HG03045 (cell line): ENCODE measurements around the gene CABP7.
"Not testable (repeated sequence)": the region's sequence is repeated elsewhere in the genome, so short reads cannot be mapped to it uniquely, and the experiment has no call there.

Experiments used
- ATAC-seq: cut with Tn5 transposase; IDR thresholded peaks from one replicate; pipeline ENCODE4 v1.9.1; 2021; ENCODE audit warnings: mild to moderate bottlenecking, moderate library complexity; ENCODE audit not compliant: unreplicated experiment

CABP7 gene

DNA sequence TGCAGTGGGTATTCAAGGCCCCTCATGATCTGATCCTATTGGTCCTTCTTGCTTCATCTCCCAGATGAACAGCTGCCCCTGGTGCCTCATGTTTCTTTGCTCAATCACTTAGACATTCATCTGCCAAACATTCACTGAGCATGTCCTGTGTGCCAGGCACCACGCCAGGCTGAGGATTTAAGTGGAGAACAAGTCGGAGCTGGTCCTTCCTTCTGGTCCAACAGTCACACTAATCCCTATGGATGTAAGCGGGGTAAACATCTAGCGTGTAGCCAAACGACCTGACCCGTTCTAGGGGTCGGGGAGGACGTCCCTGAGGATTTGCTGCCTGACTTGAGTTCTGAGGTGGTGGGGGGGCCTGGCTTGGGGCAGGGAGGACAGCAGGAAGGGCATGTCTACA lies 25.1 kb downstream of the CABP7 start:
- ATAC-seq, result no peak

DNA sequence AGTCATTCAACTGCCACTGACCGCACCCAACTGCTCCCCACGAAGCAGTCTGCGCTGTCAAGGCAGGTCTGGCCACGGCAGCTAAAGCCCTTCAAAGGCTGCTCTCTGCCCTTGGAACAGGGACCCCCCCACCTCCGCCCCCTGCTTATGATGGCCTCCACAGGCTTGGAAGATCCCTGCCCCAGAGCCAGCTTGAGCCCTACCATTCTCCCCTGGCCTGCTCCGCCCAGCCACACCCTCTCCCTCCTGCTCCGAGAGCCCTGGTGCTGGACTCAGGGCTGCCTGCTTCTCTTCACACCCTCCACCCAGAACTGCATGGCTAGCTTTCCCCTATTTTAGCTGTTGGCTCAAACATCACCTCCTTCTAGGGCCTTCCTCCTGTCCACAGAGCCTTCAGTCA lies 28.0 kb downstream of the CABP7 start:
- ATAC-seq, result no peak

DNA sequence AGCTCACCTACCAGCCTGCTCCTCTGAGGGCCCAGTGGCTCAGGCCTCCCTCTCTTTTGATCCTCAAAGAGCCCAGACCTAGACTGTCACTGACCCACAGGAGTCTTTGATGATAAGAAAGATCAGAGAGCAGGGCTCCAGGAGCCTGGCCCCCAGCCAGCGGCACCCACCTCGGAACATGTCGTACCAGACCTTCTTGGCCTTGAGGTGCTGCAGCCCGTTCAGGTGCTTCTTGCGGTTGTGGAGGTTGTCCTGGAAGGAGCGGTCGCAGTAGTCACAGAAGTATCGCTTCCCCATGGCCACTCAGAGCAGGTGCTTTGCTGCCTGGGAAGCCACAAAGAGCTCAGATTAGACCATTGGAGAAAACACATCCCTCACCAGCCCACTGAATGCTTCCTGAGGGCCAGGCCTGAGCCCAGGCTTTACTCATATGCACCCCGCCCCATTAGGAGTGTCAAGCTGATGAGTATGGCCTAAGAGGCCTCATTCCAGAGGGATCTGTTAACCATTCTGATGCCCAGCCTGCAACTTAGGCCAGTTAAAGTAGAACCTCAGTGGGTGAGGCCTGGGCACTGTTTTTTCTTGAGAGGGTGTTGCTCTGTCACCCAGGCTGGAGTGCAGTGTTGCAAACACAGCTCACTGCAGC lies 28.6 kb downstream of the CABP7 start:
- ATAC-seq, result no peak

DNA sequence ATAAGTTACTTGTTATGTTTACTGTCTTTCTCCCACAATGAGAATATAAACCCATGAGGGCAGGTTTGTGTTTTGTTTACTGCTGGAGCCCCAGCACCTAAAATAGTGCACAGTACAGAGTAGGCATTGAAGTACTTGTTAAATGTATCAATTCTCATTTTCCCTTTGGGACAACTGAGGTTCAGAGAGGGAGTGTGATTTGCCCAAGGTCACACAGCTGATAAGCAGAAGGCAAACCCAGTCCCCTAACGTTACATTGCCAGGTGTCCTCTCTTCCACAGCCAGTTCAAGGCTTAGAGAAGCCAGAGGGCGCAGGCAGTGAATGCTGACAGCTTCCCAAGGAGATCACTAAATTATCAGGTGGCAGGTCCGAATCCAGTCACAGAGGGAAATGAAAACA lies 30.2 kb downstream of the CABP7 start:
- no peak for ATAC-seq

DNA sequence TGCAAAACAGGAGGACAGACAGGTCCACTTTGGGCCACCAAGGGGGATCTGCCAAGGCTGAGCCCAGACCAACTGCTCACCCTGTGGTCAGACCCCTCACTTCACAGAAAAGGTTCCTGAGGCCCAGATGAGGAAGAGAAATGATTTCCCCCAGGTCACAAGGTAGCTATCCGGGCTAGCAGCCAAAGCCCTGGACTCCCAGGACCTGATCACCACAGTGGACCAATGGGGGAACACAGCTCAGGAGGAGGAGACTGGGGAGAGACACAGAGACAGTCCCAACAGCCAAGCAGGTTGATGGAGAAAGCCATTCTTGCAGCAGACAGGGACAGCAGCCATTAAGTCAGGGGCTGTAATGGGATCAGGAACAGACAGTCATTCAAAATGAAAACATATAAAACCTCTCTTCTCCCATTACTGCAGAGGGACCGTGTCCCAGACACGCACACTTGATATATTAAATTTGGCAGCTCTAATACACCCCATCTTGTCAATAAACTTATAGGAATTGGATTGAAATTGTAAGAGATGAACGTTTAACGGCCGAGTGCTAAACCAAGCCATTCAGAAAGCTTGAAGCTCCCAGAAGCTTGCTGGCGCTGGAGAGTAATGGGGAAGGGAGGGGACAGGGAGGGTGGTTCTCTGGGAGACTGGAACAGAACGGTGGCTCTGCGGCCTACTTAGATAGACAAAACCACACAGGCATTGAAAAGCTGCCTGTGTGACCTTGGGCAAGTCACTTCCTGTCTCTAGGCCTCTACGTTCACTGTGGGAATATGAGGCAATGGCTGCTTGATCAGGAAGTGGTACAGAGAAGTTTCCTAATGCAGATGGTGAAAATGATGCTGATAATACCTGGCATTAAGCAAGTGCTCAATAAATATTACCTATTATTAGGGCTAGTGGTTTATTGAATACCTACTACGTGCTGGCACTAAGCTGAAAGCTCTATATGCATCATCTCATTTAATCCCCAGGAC lies 31.0 kb downstream of the CABP7 start:
- ATAC-seq, result no peak

DNA sequence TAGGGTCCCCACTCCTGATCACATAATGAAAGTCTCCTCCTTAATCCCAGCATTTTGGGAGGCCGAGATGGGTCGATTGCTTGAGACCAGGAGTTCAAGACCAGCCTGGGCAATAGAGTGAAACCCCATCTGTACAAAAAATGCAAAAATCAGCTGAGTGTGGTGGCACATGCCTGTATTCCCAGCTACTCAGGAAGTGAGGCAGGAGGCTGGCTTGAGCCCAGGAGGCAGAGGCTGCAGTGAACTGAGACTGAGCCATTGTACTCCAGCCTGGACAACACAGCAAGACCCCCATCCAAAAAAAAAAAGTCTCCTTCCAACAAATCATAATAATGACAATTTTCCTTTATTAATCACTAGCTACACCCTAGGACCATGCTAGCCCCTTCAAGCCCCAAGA lies 31.9 kb downstream of the CABP7 start:
- ATAC-seq, result no peak

DNA sequence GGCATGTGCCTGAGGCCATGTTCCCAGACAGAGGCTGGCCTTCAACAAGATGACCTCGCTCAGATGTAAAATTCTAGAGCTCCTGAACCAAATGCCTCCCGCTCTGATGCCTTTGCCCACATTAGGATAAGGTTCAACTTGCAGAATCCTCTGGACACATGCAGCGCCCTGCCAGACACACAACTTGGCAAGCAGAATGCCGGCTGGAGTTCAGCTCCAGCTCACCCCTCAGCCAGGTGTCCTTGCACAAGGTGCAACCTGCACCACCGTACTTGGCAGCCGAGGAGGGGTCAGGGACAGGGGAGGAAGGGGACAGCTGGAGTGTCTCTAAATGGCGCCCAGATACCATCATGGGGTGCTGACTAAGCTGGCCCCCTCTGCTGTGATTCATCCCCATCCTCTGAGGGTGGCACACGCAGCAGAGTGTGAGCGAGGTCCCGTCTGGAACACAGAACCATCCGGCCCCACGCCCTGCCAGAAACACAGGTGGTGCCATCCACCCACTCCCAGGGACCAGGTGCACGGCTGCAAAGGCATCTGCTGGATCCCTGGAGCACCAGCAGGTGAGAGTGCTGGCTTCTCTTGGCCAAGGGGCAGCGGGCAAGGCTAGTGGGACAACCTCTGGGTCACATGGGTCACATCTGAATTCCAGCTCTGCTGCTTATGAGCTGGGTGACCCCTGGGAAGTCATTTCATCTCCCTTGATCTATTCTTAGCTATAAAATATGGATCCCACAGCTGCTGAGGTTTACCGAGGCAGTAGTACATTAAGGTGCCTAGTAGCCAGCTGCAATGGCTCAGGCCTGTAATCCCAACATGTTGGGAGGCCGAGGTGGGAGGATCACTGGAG lies 34.2 kb downstream of the CABP7 start:
- ATAC-seq, result no peak

DNA sequence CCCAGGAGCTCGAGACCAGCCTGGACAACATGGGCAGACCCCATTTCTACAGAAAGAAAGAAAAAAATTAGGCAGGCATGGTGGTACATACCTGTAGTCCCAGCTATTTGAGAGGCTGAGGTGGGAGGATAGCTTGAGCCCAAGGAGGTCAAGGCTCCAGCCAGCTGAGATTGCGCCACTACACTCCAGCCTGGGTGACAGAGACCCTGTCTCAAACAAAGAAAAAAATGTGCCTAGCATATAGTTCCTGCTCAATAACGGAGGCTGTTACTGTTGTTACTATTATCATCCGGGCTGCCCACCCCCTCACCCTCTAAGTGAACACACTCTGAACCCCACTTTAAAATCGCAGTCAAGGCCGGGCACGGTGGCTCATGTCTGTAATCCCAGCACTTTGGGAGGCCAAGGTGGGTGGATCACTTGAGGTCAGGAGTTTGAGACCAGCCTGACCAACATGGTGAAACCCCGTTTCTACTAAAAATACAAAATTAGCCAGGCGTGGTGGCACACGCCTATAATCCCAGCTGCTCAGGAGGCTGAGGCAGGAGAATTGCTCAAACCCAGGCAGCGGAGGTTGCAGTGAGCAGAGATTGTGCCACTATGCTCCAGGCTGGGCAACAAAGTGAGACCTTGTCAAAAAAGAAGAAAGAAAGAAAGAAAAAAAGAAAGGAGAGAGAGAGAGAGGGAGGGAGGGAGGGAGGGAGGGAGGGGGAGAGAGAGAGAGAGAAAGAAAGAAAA lies 35.0 kb downstream of the CABP7 start:
- ATAC-seq, result not testable (repeated sequence)

DNA sequence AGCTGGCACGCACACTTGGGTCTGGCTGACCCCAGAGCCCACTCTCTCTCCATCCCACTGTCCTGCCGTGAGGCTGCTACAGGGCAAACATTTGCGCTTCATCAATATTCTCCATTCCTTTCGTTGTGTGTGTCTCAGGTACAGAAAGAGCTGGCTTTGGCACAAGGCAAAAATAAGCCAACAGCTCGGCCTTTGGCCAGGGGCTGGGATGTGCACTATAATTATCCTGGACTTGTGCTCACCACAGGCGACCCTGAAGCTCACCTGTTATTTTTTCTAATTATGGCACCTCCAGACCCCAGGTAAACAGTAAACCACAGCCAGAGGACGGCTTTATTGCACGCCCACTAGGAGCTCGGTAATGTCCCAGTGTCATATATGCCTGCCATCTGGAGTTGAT lies 36.1 kb downstream of the CABP7 start:
- no peak for ATAC-seq

DNA sequence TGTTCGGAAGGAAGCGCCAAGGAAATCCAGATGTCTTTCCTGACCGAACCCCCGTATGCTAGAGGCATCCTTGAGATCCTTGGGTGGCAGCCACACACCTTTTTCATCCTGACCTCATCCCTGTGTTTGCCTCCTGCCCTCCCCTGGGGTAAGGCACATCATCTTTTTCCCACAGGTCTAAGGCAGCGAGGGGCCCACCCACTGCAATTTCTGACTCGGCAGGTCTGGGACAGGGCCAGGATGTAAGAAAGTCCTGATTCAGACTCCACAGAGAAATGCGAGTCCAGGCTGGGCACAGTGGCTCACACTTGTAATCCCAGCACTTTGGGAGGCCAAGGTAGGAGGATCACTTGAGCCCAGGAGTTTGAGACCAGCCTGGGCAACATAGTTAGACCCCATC lies 36.5 kb downstream of the CABP7 start:
- ATAC-seq, result no peak

DNA sequence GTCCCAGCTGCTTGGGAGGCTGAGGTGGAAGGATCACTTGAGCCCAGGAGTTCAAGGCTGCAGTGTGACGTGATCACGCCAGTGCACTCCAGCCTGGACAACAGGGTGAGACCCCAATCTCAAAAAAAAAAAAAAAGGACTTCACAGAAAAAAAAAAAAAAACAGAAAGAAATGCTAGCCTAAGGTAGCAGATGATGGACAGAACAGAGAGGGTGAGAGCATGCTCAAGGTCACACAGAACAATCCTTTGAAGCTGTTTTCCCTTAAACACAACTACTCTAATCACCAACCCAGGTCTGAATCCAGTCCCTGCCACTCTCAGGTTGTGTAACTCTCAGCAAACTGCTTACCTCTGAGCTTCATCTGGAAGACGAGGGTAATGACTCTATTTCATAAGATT lies 37.3 kb downstream of the CABP7 start:
- ATAC-seq, result no peak

DNA sequence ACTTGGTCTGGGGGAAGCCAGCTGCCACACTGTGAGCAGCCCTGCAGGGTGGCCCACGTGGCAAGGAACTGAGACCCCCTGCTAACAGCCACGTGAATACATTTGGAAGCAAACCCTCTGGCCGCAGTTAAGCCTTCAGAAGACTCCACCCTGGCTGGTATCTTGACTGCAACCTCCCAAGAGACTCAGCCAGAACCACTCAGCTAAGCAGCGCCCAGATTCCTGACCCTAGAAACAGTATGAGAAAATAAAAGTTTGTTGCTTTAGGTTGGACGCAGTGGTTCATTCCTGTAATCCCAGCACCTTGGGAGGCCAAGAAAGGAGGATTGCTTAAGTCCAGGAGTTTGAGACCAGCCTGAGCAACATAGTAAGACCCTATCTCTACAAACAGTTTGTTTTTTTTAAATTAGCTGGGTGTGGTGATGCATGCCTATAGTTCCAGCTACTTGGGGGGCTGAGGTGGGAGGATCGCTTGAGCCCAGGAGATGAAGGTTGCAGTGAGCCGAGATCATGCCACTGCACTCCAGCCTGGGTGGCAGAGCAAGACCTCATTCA lies 38.3 kb downstream of the CABP7 start:
- ATAC-seq, result no peak

DNA sequence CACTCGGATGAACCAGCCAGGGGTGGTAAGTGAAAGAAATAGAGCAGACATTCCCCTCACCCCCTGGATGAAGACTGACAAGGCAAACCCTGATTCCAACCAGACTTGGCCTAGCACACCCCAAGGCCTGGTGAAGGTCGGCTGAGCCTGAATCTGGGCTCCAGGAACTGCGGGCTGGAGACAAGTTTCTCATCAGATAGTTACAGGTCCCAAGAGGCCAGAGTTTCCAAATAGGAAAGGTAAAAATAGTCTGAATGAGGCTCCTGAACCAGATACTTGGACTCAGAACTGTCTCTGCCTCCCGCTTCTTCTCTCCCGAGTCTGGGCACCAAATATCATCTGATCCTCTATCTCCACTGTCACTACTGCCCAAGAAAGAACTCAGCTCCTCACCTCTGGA lies 39.2 kb downstream of the CABP7 start:
- no peak for ATAC-seq

DNA sequence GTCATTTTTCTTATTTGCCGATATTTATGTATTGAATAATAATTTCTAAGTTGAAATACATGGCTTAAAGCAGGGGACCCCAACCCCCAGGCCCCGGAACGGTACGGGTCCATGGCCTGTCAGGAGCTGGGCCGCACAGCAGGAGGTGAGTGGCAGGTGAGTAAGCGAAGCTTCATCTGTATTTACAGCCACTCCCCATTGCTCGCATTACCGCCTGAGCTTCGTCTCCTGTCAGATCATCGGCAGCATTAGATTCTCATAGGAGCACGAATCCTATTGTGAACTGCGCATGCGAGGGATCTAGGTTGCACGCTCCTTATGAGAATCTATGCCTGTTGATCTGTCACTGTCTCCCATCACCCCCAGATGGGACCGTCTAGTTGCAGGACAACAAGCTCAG lies 42.5 kb downstream of the CABP7 start:
- ATAC-seq, result no peak

DNA sequence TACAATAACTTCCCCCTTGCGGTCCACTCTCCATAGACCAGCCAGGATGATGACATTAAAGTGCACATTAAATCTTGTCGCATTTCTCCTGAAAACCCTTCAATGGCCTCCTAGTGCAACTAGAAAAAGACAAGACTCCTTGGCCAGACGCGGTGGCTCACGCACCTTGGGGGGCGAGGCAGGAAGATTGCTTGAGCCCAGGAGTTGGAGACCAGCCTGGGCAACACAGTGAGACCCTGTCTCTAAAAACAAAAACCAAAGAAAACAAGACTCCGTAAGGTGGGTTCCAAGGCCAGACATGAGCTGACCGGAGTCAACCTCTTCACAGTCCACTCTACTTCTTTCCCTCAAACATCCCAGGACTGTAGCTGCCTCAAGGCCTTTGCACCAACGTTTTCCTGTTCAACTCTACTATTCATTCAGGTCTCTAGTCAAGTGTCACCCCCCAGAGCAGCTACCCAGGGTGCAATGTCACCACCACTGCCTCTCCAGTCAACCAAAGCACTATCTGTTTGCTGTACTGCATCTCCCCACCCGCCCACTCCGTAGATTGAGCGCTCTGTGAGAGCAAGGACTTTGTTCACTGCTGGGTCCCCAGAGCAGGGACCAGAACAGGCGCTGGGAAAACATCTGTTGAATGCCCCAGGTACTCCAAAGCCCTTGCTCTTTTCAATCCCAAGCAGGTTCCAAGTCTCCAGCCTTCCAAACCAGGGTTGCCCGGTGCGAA lies 46.3 kb downstream of the CABP7 start:
- ATAC-seq, result peak; percentile 15

DNA sequence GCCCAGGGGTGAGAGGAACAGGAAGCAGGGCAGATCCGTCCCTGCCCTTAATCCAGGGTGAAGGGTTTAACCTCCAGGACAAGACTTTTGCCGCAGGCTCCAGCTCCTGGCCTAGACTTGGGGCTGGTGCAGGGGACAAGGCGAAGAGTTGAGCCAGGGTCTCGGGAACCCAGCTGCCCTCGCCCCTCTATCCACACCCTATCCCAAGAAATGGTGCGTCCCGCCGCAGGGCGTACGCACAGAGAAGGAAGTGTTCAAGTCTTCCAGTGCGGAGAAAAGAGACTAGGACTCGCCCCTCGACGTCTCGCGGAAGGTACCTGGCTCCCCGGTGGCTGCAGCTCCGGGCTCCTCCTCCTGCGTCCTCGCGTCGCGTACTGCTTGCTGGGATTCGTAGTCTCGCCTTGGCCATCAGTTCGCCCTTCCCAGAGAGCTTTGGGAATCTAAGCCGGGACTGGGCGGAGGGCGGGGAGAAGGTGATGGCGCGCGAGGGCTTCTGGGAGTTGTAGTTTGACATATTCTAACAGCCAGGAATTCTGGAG lies 46.9 kb downstream of the CABP7 start, which contains the start of gene ZMAT5:
ZMAT5 (minus strand) TSS at position 376 of the 539 bp plus-strand sequence. CDS start 18,463 bp downstream, outside the sequence.
- ATAC-seq, result peak; percentile 89

DNA sequence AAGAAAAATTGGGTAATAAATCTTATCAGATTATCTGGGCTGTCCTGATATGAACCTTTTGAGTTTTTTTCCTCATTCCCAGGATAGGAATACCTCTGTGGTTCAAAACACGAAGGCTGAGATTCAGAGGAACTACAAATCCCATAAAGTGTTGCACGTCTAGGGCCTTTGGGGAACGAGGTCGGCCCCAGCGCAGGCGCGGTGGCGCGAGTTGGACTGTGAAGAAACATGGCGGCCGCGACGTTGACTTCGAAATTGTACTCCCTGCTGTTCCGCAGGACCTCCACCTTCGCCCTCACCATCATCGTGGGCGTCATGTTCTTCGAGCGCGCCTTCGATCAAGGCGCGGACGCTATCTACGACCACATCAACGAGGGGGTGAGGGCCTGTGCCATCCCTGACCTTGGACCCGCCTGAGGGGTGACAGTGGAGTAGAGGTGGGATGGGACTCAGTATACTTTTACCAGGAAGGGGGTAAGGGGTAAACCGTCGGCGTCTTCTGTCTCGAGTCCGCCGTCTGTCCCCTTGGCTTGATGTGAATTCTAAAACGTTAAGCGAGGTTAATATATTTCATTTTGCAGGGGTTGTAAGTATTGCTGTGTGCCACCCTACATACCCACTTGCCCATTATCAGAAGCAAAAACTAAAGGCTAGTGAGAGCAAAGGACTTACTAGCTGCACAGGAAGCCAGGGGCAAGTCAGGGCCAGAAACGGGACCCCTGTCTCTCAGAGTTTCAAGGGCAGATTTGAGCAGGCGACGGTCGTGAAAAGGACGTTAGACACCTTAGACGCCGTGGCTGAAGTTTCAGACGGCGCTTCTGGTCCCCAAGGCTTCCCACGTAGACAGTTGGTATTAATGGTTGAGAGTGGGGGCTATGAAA lies 47.6 kb downstream of the CABP7 start, which contains the start of gene UQCR10:
UQCR10 (plus strand) TSS at position 199 of the 881 bp plus-strand sequence; CDS start at position 229, 30 bp downstream.
- ATAC-seq, result peak; percentile 69

DNA sequence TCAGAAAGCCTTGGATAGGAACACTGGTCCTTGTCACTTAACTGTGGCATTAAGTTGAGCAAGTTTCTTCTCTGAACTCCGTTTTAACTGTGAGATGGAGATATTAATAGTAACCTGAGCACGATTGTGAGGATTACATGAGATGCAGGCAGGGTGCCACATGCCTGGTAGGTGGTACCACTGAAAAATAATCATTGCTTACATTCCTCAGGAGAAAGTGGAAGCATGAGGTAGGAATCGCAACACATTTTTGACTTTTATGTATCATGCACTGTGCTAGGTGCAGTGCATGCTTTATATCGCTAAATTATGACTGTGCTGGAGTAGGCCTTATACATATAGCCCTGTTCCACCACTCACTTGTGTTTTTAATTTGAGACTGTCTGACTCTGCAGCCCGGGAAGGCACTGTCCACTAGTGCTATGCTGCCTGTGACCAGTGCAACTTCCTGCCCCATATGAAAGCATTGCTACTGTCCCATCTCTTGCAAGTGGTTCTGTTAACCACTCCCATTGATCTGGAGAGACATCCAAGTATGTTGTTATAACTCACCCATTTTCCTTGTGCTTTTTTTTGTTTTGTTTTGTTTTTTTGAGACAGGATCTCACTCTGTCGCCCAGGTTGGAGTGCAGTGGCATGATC lies 48.4 kb downstream of the CABP7 start:
- no peak for ATAC-seq
